Lower leg skin (tissue), 3 donors: Measurements from ENCODE around the gene AQP9.

Experiments
- CTCF ChIP-seq, 3 donors: fragments of 450-650 bp; IDR thresholded peaks; one replicate each; pipeline ENCODE4 v1.5.1; 2016; ENCODE audit warnings: antibody characterized with exemption in 3 of 3, mild to moderate bottlenecking in 3 of 3, moderate library complexity in 2 of 3
- POLR2A ChIP-seq, 2 donors: fragments of 450-650 bp; IDR thresholded peaks; one replicate each; pipeline ENCODE4 v1.6.1; 2016 to 2017; ENCODE audit warnings: antibody characterized with exemption in 2 of 2, mild to moderate bottlenecking in 1 of 2, moderate library complexity in 1 of 2

GRCh38 chr15:58134886-58135285 lies 3.3 kb upstream of the AQP9 start:
- no peak for TF ChIP-seq CTCF (IDR thresholded peaks at IDR 0.05)
- TF ChIP-seq POLR2A (IDR thresholded peaks at IDR 0.05), result no peak
